NCI-H226 (cell line): Measurements from ENCODE around the gene POLR2A.

Experiments used
- DNase-seq: peaks from one replicate; pipeline ENCODE4 v3.0.0-alpha.2; 2015

Gene POLR2A

DNA sequence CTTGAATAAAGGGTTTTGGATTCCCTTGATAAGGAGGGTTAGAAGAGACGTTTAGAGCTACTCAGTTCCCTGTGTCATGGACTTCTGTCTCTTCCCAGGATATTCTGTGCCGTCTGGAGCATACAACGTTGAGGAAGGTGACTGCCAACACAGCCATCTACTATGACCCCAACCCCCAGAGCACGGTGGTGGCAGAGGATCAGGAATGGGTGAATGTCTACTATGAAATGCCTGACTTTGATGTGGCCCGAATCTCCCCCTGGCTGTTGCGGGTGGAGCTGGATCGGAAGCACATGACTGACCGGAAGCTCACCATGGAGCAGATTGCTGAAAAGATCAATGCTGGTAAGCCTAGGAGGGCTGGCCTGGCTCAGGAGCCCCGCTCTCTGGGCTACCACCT lies 24.7 kb downstream of the POLR2A start:
- DNase-seq: no peak

GRCh38 chr17:7509937-7510336 lies 25.8 kb downstream of the POLR2A start:
- no peak for DNase-seq

DNA sequence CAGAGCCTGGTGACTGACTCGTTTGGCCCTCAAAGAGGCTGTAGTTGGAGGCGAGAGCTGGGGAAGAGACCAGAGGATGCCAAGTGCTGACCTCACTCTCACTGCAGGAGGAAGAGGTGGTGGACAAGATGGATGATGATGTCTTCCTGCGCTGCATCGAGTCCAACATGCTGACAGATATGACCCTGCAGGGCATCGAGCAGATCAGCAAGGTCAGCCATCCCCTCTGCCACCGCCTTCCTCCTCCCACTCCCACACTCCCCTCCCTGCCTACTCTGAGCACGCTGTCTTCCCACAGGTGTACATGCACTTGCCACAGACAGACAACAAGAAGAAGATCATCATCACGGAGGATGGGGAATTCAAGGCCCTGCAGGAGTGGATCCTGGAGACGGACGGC lies 26.9 kb downstream of the POLR2A start:
- peak; percentile 48 for DNase-seq

- no peak for DNase-seq
Measured at GRCh38 chr17:7512105-7512504, 27.9 kb downstream of the POLR2A start.

DNA sequence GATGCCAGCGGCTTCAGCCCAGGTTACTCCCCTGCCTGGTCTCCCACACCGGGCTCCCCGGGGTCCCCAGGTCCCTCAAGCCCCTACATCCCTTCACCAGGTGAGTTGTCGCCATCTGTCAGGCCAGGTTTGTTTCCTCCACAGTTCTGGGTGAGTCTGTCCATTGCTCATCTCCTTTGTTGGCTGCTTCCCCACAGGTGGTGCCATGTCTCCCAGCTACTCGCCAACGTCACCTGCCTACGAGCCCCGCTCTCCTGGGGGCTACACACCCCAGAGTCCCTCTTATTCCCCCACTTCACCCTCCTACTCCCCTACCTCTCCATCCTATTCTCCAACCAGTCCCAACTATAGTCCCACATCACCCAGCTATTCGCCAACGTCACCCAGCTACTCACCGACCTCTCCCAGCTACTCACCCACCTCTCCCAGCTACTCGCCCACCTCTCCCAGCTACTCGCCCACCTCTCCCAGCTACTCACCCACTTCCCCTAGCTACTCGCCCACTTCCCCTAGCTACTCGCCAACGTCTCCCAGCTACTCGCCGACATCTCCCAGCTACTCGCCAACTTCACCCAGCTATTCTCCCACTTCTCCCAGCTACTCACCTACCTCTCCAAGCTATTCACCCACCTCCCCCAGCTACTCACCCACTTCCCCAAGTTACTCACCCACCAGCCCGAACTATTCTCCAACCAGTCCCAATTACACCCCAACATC lies 28.8 kb downstream of the POLR2A start:
- no peak for DNase-seq

- DNase-seq: no peak
Measured at GRCh38 chr17:7513850-7514419, 29.8 kb downstream of the POLR2A start.

DNA sequence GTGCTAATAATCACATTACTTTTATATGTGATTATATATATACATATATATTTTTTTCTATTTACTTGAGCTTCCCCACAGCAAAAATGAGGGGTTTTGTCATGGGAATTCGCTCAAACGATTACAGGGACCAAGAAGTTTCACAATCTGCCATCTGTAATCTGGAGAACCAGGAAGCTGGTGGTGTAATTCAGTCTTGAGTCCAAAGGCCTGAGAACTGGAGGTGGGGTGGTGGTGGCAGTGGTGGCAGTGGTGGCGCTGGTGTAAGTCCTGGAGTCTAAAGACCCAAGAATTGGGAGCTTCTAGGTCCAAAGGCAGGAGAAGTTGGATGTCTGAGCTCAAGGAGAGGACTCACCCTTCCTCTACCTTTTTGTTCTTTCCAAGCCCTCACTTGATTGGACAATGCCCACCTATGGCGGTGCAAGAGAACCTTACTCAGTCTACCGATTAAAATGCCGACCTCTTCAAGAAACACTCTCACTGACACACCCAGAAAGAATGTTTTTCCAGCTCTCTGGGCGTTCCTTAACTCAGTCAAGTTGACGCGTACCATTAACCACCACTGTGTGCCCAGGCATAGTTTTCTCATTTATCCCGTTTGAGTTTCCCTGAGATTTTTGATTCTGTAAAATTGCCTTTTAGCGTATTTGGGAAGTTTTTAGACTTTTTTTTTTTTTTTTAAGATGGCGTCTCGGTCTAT lies 31.9 kb downstream of the POLR2A start:
- no peak for DNase-seq

- no peak for DNase-seq
Measured at GRCh38 chr17:7523033-7523432, 38.9 kb downstream of the POLR2A start.

DNA sequence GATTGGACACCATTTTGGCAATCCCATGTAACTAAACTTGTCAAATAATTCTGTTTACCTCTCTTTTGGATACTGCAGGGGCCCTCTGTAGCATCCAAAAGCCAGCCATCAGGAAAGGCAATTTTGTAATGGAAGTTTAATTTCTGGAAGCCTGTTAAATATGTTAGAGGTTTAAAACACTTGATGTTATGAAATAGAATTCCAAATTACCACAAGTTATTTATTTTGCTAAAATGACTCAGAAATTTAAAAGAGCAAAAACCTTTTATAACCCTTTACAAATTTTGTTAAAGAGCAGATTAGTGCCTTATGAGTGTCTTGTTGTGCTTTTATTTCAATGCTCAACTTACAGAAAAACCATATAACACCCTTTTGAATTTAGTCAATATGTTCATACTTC lies 44.7 kb downstream of the POLR2A start:
- DNase-seq: no peak

- no peak for DNase-seq
Measured at GRCh38 chr17:7530023-7530900, 46.1 kb downstream of the POLR2A start.

- DNase-seq: no peak
Measured at GRCh38 chr17:7538050-7538449, 53.9 kb downstream of the POLR2A start.

- DNase-seq: no peak
Measured at GRCh38 chr17:7538891-7539545, 54.9 kb downstream of the POLR2A start.

DNA sequence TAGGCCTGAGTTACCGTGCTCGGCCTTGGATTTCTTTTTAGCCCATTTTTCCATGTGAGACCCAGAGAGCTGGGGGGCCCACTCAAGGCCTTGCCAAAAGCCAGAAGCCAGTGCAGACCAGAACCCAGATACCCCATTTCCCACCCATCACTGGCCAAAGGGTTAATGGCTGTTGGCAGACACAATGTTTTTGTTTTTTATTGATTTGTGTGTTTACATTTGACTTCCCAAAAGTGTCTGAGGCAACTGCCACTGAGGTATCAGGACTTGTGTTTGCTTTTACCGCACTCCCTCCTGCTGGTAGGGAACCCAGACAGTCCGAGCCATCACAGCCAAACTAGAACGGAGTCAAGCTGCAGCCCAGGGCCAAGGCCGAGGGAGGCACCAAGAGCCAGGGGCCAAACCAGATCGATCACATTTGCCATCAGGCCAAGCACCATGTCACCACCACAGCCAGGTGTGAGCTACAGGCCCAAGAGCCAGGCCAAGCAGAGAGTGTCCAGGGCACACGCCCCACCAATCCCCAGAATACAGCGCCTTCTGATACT lies 57.0 kb downstream of the POLR2A start:
- DNase-seq: no peak

DNA sequence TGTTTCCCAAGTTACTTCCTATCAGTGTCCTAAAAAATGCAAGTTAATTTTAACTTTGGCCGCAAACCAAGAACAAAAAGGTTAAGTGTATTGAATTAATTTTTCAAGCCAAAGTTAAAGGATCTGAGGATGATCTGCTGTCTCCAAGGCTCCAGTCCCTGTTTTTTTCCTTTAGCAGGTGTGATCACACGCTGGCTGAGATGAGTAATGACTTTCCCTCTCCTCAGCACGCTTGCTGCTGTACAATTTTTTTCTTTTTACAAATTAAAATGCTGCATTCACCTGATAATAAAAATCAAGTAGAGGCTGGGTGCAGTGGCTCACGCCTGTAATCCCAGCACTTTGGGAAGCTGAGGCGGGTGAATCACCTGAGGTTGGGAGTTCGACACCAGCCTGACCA lies 60.7 kb downstream of the POLR2A start:
- DNase-seq: no peak

DNA sequence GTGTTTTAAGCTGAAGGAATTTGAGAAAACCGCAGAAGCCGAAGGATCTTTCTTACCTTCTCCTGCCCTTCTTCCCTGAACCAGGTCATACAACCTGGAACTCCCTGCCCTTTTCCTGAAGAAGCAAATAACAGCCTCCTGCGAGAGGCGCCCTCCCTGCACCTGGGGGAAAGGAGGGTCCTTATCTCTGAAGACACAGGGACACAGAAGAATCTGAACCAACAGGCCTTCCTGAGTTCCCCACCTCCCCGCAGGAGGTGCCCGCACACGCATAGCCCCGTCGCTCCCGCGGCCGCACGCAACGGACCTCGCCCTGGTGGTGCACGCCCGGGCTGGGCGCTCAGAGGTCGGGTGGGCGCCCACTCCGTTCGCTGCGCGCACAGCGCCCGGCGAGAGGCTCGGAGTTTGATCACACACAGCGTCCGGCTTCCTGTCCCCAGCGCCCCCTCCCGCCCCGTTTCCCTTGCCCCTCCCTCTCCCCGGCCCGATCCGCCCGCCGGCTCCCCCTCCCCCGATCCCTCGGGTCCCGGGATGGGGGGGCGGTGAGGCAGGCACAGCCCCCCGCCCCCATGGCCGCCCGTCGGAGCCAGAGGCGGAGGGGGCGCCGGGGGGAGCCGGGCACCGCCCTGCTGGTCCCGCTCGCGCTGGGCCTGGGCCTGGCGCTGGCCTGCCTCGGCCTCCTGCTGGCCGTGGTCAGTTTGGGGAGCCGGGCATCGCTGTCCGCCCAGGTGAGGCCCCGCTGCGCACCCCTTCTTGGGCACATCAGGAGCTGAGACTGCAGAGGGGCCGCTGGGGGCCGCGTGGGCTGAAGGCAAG lies 64.6 kb downstream of the POLR2A start, which contains the start of gene TNFSF12:
TNFSF12 (plus strand) TSS at position 474 of the 816 bp plus-strand sequence; CDS start at position 570, 96 bp downstream.
- DNase-seq: no peak
